Loucy (cell line): ENCODE measurements around the gene KIF14.
A peak's percentile ranks its signal among the peaks of the same experiment; 100 is the strongest.

ENCODE experiments used
- CTCF ChIP-seq: fragments of 200-600 bp; sonication (generic); conservative IDR thresholded peaks from 2 replicates; pipeline ENCODE4 v1.5.1; 2014; ENCODE audit warnings: mild to moderate bottlenecking, antibody characterized with exemption, low read length
- EZH2phosphoT487 ChIP-seq: fragments of 200-600 bp; IDR thresholded peaks from 2 replicates; pipeline ENCODE4 v1.6.1; 2018; ENCODE audit warnings: antibody characterized with exemption, mild to moderate bottlenecking, moderate library complexity, borderline replicate concordance

DNA sequence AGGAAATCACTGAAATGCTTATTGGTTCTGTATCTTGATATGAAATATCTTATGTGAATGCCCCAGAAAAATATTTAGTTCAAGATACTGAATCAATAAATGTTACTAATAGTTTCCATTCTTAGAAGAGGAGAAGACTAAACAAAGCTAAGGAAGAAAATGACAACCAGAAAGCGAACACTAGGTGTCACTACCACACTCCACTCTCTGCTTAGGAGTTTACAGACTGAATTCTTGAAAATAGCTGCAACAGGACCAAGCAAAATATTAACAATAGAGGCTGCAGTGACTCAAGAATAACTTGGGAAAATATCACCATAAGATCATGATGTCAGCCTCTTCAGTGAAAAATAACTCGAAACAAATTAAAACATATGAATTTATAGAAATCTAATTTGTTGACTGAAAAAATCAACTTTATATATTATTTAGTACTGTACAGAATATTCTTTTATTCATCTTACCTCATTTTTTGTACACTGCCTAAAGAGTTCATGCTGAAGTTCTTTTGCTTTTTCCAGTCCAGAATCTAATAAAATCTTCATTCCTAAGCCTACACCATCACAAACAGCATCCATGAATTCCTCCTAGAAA is 61.6 kb downstream of the KIF14 start:
- TF ChIP-seq CTCF (peak; percentile 82), EZH2phosphoT487 (no peak)
